Neural cell (in vitro differentiated cells): ENCODE results near the gene VSTM4. TPM values are rescaled to one million over a fixed set of nuclear protein-coding genes. Genes with fewer than 3 reads are reported as not detected.

Experiments used
- H2AFZ ChIP-seq: fragments of 200-600, 300-800 bp; sonication (generic), shearing (Covaris generic); 2 replicates; pipeline ENCODE4 v1.6.0; 2014; ENCODE audit warnings: low read depth, mild to moderate bottlenecking, antibody characterized with exemption, low read length, moderate library complexity
- H3F3A ChIP-seq: fragments of 200-600 bp; shearing (Covaris generic); 2 replicates; pipeline ENCODE4 v1.6.1; 2016; ENCODE audit warnings: mild to moderate bottlenecking, moderate library complexity, mixed read lengths, antibody characterized with exemption, low read length; ENCODE audit not compliant: insufficient read depth, poor library complexity, severe bottlenecking
- H3K27ac ChIP-seq: fragments of 200-600, 300-800 bp; sonication (generic), shearing (Covaris generic); 2 replicates; pipeline ENCODE4 v1.5.1; 2014; ENCODE audit warnings: mild to moderate bottlenecking, low read length, moderate library complexity
- H3K27me3 ChIP-seq: fragments of 300-800, 200-600 bp; sonication (generic), shearing (Covaris generic); 2 replicates; pipeline ENCODE4 v1.6.0; 2014; ENCODE audit warnings: mild to moderate bottlenecking, low read depth, low read length, moderate library complexity; ENCODE audit not compliant: insufficient read depth
- H3K36me3 ChIP-seq: fragments of 300-800, 200-600 bp; sonication (generic), shearing (Covaris generic); 2 replicates; pipeline ENCODE4 v1.5.1; 2014; ENCODE audit warnings: mild to moderate bottlenecking, antibody characterized with exemption, low read length, moderate library complexity; ENCODE audit not compliant: insufficient read depth
- H3K4me2 ChIP-seq: fragments of 300-800, 200-600 bp; sonication (generic), shearing (Covaris generic); 2 replicates; pipeline ENCODE4 v1.6.0; 2014; ENCODE audit warnings: mild to moderate bottlenecking, low read length
- H3K4me3 ChIP-seq: fragments of 300-800, 200-600 bp; sonication (generic), shearing (Covaris generic); 2 replicates; pipeline ENCODE4 v1.5.1; 2014; ENCODE audit warnings: mild to moderate bottlenecking, low read length, moderate library complexity
- H3K79me2 ChIP-seq: fragments of 200-600 bp; shearing (Covaris generic); replicated peaks from 2 replicates; pipeline ENCODE4 v1.6.0; 2014; ENCODE audit warnings: mild to moderate bottlenecking, low read length, moderate library complexity; ENCODE audit not compliant: insufficient read depth
- H3K9ac ChIP-seq: fragments of 300-800, 200-600 bp; sonication (generic), shearing (Covaris generic); 2 replicates; pipeline ENCODE4 v1.6.1; 2016; ENCODE audit warnings: mild to moderate bottlenecking, low read length, mixed read lengths
- H3K9me2 ChIP-seq: fragments of 200-600 bp; shearing (Covaris generic); 2 replicates; pipeline ENCODE4 v1.6.1; 2016; ENCODE audit warnings: mild to moderate bottlenecking, low read length, mixed read lengths; ENCODE audit not compliant: insufficient read depth
- H3K9me3 ChIP-seq: fragments of 200-600, 300-800 bp; sonication (generic), shearing (Covaris generic); 2 replicates; pipeline ENCODE4 v1.6.1; 2016; ENCODE audit warnings: mild to moderate bottlenecking, mixed run types, low read length, moderate library complexity, mixed read lengths
- H4K20me1 ChIP-seq: fragments of 200-600 bp; shearing (Covaris generic); 2 replicates; pipeline ENCODE4 v1.6.1; 2016; ENCODE audit warnings: mild to moderate bottlenecking, mixed run types; ENCODE audit not compliant: insufficient read depth
- CTCF ChIP-seq: fragments of 450-650 bp; IDR thresholded peaks from 2 replicates; pipeline ENCODE4 v1.5.1; 2014; ENCODE audit warnings: antibody characterized with exemption, mild to moderate bottlenecking, moderate library complexity; ENCODE audit not compliant: poor library complexity, severe bottlenecking
- EP300 ChIP-seq: fragments of 450-650 bp; conservative IDR thresholded peaks from 2 replicates; pipeline ENCODE4 v1.6.1; 2014; ENCODE audit warnings: antibody characterized with exemption, mild to moderate bottlenecking, moderate library complexity; ENCODE audit not compliant: poor library complexity, severe bottlenecking
- EZH2 ChIP-seq: fragments of 200-600, 300-800 bp; shearing (Covaris generic), sonication (generic); IDR thresholded peaks from 2 replicates; pipeline ENCODE4 v1.6.1; 2014; ENCODE audit warnings: antibody characterized with exemption, low read length, borderline replicate concordance, mild to moderate bottlenecking; ENCODE audit not compliant: insufficient read depth, poor library complexity, severe bottlenecking
- MXI1 ChIP-seq: fragments of 450-650 bp; conservative IDR thresholded peaks from 2 replicates; pipeline ENCODE4 v1.6.1; 2014; ENCODE audit warnings: antibody characterized with exemption, mild to moderate bottlenecking; ENCODE audit not compliant: poor library complexity, severe bottlenecking
- POLR2AphosphoS5 ChIP-seq: IDR thresholded peaks from 2 replicates; pipeline ENCODE4 v1.6.1; 2012
- RAD21 ChIP-seq: fragments of 450-650 bp; conservative IDR thresholded peaks from 2 replicates; pipeline ENCODE4 v1.6.1; 2014; ENCODE audit warnings: antibody characterized with exemption, mild to moderate bottlenecking, moderate library complexity
- REST ChIP-seq: IDR thresholded peaks from 2 replicates; pipeline ENCODE4 v1.6.1; 2012; ENCODE audit warnings: borderline replicate concordance
- SMC3 ChIP-seq: fragments of 450-650 bp; conservative IDR thresholded peaks from 2 replicates; pipeline ENCODE4 v1.6.1; 2014; ENCODE audit warnings: antibody characterized with exemption, mild to moderate bottlenecking, moderate library complexity; ENCODE audit not compliant: poor library complexity
- TAF1 ChIP-seq: IDR thresholded peaks from 2 replicates; pipeline ENCODE4 v1.6.1; 2012; ENCODE audit warnings: low read depth
- polyA plus RNA-seq: library from polyadenylated mRNA; depleted of rRNA; stranded (reverse); fragments of >200 nt; gene quantifications from 2 replicates; pipeline ENCODE4 v1.2.3, GENCODE V29; 2014

Gene VSTM4
- polyA plus RNA-seq, 1 donor from 2014 or later = 0.52 TPM

DNA sequence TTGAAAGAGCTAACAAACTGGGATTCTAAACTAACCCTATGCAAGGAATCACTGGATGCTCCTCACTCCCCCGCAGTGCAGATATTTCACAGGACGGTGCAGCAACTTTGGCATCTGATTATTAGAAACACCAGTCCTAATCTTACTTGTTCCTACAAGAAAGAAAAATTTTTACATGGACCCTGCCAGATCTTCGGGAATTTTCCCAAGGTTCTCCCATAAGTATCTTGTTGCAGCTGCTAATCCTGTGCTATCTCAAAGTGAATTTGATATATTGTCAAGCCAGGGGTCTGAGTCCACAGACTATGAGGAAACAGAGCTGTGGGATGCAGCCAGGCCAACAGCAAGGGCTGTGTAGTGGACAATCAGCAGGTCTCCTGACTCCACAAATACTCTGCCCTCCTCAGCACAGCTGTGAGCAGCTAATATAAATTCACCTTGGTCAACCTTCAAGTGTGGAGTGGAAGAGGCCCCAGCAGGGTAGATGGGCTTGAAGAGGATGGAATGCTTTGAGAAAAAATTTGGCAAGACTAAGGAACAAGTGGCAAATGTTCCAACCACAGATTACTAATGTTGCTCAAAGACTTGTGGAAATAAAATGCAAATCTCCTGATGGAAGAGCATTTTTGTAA, 25.6 kb downstream of the VSTM4 start:
- H2AFZ ChIP-seq = no peak overlapping the region
- no peaks in the 10 kb centered on the region for H4K20me1 ChIP-seq
- TF ChIP-seq MXI1 (no peak), CTCF (no peak), SMC3 (no peak), EP300 (no peak), RAD21 (no peak)
- H3K4me2 ChIP-seq = no peak overlapping the region
- no peaks in the 10 kb centered on the region for H3K79me2 ChIP-seq
- H3K9ac ChIP-seq = no peak overlapping the region
- H3K4me3 ChIP-seq = no peak overlapping the region
- no peaks in the 10 kb centered on the region for H3K9me2 ChIP-seq
- no peaks in the 10 kb centered on the region for H3K9me3 ChIP-seq
- H3K36me3 ChIP-seq = no peaks in the 10 kb centered on the region
- no peaks in the 10 kb centered on the region for H3F3A ChIP-seq
- H3K27ac ChIP-seq = no peak overlapping the region
- H3K27me3 ChIP-seq = no peaks in the 10 kb centered on the region

DNA sequence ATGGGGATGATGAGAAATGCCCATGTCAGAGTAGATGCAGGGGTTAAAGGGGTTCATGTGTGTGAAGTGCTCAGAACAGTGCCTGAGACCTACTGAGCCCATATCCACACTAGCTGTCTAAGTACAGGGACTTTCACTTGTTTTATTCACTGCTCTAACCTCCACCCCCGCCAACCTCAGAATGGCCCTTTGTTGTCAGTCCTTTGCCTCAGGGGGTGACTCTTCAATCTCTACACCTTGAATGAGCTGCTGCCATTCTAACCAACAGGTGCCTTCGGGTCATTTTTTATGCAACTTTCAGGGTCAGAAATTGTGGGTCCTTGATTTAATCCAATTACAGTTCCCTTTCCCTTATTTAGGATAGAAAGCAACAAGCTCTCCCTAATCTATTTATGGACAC, 26.2 kb downstream of the VSTM4 start:
- Histone ChIP-seq H3K36me3 (no peaks in the 10 kb centered on the region), H2AFZ (no peak overlapping the region), H3K4me2 (no peak overlapping the region), H3K9me2 (no peaks in the 10 kb centered on the region), H3K4me3 (no peak overlapping the region), H3K9ac (no peak overlapping the region), H4K20me1 (no peaks in the 10 kb centered on the region), H3K27ac (no peak overlapping the region), H3K9me3 (no peaks in the 10 kb centered on the region), H3K27me3 (no peaks in the 10 kb centered on the region), H3K79me2 (no peaks in the 10 kb centered on the region), H3F3A (no peaks in the 10 kb centered on the region)
- TF ChIP-seq SMC3 (no peak), EZH2 (no peak), MXI1 (no peak), TAF1 (no peak)

- Histone ChIP-seq H3F3A (no peaks in the 10 kb centered on the region), H3K4me2 (no peak overlapping the region), H3K79me2 (no peaks in the 10 kb centered on the region), H4K20me1 (no peaks in the 10 kb centered on the region), H3K9me3 (no peaks in the 10 kb centered on the region), H3K9ac (no peak overlapping the region), H3K27ac (no peak overlapping the region), H3K36me3 (no peaks in the 10 kb centered on the region), H2AFZ (no peak overlapping the region), H3K4me3 (no peak overlapping the region), H3K9me2 (no peaks in the 10 kb centered on the region), H3K27me3 (no peaks in the 10 kb centered on the region)
- TF ChIP-seq TAF1 = no peak
- TF ChIP-seq MXI1 = no peak
- no peak for TF ChIP-seq RAD21
- TF ChIP-seq SMC3 = no peak
- TF ChIP-seq EP300 = no peak
- TF ChIP-seq EZH2 = no peak
- TF ChIP-seq REST = no peak
- no peak for TF ChIP-seq POLR2AphosphoS5
- TF ChIP-seq CTCF = no peak
Measured at GRCh38 chr10:49086889-49087288, 28.4 kb downstream of the VSTM4 start.
